Trophoblast cell (in vitro differentiated cells and primary cell): ENCODE data around the gene PARVB.

Experiments used
- DNase-seq, 2 donors: peaks; one replicate each; pipeline ENCODE4 v3.0.0-alpha.2; 2016
- H2AFZ ChIP-seq: 2 replicates; pipeline ENCODE4 v1.6.1; 2013; ENCODE audit warnings: low read length, moderate library complexity, mild to moderate bottlenecking; ENCODE audit not compliant: insufficient read depth, poor library complexity
- H2AK5ac ChIP-seq: 2 replicates; pipeline ENCODE4 v1.6.1; 2013; ENCODE audit warnings: mild to moderate bottlenecking, low read length
- H2BK120ac ChIP-seq: 2 replicates; pipeline ENCODE4 v1.6.1; 2013; ENCODE audit warnings: low read length, mild to moderate bottlenecking, moderate library complexity; ENCODE audit not compliant: insufficient read depth, poor library complexity
- H2BK12ac ChIP-seq: 2 replicates; pipeline ENCODE4 v1.6.1; 2013; ENCODE audit warnings: mild to moderate bottlenecking, low read length, moderate library complexity
- H2BK5ac ChIP-seq: 2 replicates; pipeline ENCODE4 v1.6.1; 2013; ENCODE audit warnings: low read length, low read depth, moderate library complexity, mild to moderate bottlenecking; ENCODE audit not compliant: poor library complexity
- H3K14ac ChIP-seq: 2 replicates; pipeline ENCODE4 v1.6.1; 2013; ENCODE audit warnings: mild to moderate bottlenecking, low read length
- H3K18ac ChIP-seq: 2 replicates; pipeline ENCODE4 v1.6.1; 2013; ENCODE audit warnings: mild to moderate bottlenecking, low read length
- H3K23ac ChIP-seq: 2 replicates; pipeline ENCODE4 v1.6.1; 2013; ENCODE audit warnings: low read length
- H3K27ac ChIP-seq: 2 replicates; pipeline ENCODE4 v1.5.1; 2013; ENCODE audit warnings: low read depth, mild to moderate bottlenecking, inconsistent platforms, low read length, moderate library complexity
- H3K27me3 ChIP-seq: 2 replicates; pipeline ENCODE4 v1.6.1; 2013; ENCODE audit warnings: inconsistent platforms, mild to moderate bottlenecking, low read length, moderate library complexity; ENCODE audit not compliant: insufficient read depth
- H3K36me3 ChIP-seq, 2 experiments: 1 replicate in 1 of 2; 2 replicates in 1 of 2; pipeline ENCODE4 v1.6.1; 2013; ENCODE audit warnings: low read length in 2 of 2, mild to moderate bottlenecking in 2 of 2, moderate library complexity in 1 of 2; ENCODE audit not compliant: insufficient read depth in 2 of 2, control insufficient read depth in 1 of 2
- H3K4ac ChIP-seq: 2 replicates; pipeline ENCODE4 v1.6.1; 2013; ENCODE audit warnings: low read depth, mild to moderate bottlenecking, low read length, moderate library complexity
- H3K4me1 ChIP-seq, 2 experiments: 1 replicate in 1 of 2; 2 replicates in 1 of 2; pipeline ENCODE4 v1.6.1; 2013; ENCODE audit warnings: low read length in 2 of 2, mild to moderate bottlenecking in 2 of 2, moderate library complexity in 1 of 2; ENCODE audit not compliant: insufficient read depth in 2 of 2, control insufficient read depth in 1 of 2
- H3K4me2 ChIP-seq: 2 replicates; pipeline ENCODE4 v1.6.1; 2013; ENCODE audit warnings: inconsistent platforms, mild to moderate bottlenecking, low read length, moderate library complexity
- H3K4me3 ChIP-seq: 2 replicates; pipeline ENCODE4 v1.5.1; 2013; ENCODE audit warnings: mild to moderate bottlenecking, low read depth, low read length, inconsistent platforms
- H3K79me1 ChIP-seq: one replicate; pipeline ENCODE4 v1.6.1; 2013; ENCODE audit warnings: low read length
- H3K79me2 ChIP-seq: 2 replicates; pipeline ENCODE4 v1.6.1; 2013; ENCODE audit warnings: low read length, mild to moderate bottlenecking; ENCODE audit not compliant: control insufficient read depth, insufficient read depth, poor library complexity
- H3K9ac ChIP-seq: 2 replicates; pipeline ENCODE4 v1.6.1; 2013; ENCODE audit warnings: mild to moderate bottlenecking, low read length
- H3K9me3 ChIP-seq: 2 replicates; pipeline ENCODE4 v1.6.1; 2013; ENCODE audit warnings: low read depth, mild to moderate bottlenecking, control low read depth, inconsistent platforms, low read length; ENCODE audit not compliant: insufficient read depth
- H4K12ac ChIP-seq: 2 replicates; pipeline ENCODE4 v1.6.1; 2013; ENCODE audit warnings: low read depth, mild to moderate bottlenecking, low read length, moderate library complexity
- H4K8ac ChIP-seq: 2 replicates; pipeline ENCODE4 v1.6.1; 2013; ENCODE audit warnings: low read depth, mild to moderate bottlenecking, low read length, moderate library complexity
- H4K91ac ChIP-seq: one replicate; pipeline ENCODE4 v1.6.1; 2013; ENCODE audit warnings: low read depth, mild to moderate bottlenecking, low read length, moderate library complexity
- WGBS: extraction: QIAGEN DNeasy Blood & Tissue Kit; methylation state at CpG from one replicate; pipeline ENCODE4 v1.1.7; 2013; ENCODE audit warnings: missing lambda C conversion rate; ENCODE audit not compliant: insufficient read length, insufficient coverage; ENCODE audit errors: extremely low coverage; 5-methylcytosine and 5-hydroxymethylcytosine counted together

Gene PARVB

DNA sequence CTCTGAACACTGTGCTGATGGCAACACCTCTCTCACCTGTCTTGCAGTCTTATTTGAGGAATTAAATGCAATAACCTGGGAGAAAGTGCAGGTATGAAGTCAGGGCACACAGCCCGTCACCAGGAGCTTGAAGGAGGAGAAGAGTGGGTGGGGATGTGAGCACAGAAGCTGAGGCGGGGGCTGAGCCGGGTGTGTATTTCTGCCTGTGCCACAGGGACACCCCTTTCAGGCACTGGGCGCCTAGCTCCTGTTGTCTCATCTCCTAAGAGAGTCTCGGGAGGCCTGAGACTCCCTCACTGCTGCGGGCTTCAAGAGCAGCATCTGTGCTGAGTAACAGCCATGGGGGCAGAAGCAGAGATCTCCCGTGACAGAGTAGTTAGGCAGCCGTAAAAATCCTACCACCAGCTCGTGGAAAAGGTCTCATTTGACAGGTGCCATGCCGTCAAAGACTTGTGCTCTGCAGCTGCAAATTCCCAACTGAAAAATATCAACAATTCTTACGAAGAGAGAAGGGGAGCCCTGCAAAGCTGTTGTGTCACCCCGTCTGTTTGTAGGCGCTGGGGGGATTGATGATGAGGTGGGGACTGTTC is 26.8 kb downstream of the PARVB start:
- Histone ChIP-seq H3K4me2 (no peak overlapping the region), H3K4me3 (no peak overlapping the region), H4K12ac (no peak overlapping the region), H2AFZ (no peak overlapping the region), H2BK12ac (no peak overlapping the region), H2BK5ac (no peak overlapping the region), H3K23ac (no peak overlapping the region), H2AK5ac (no peak overlapping the region), H3K36me3 (no peaks in the 10 kb centered on the region), H3K9ac (no peak overlapping the region), H3K9me3 (no peaks in the 10 kb centered on the region), H3K14ac (no peak overlapping the region), H3K27me3 (no peaks in the 10 kb centered on the region), H2BK120ac (no peak overlapping the region), H3K18ac (no peak overlapping the region), H4K91ac (no peak overlapping the region), H3K79me2 (no peaks in the 10 kb centered on the region), H3K4ac (no peak overlapping the region), H3K4me1 (no peaks in the 10 kb centered on the region), H3K27ac (no peak overlapping the region), H3K79me1 (no peaks in the 10 kb centered on the region), H4K8ac (no peak overlapping the region)
- no peak for DNase-seq
- no CpG with 5 or more reads among the region's 13 CpGs for WGBS

DNA sequence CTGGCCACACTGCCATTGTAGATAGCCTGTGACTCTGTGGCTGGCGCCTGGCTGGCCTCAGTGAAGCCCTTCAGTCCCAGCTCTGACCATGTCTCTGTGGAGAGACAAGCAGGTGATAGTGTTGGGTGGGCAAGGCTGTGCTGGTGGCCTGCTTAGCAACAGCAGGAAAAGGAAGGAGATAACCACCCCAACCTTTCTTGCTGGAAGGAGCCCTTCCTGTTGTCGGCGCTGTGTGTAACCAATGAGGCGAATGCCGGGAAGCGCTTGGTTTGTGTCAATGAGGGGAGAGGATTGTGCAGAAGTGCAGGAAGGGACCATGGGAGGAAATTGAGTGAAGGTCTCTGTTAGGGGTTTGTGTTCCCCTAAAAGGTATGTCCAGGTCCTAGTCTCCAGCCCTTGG is 27.3 kb downstream of the PARVB start:
- Histone ChIP-seq H3K4me3 (no peak overlapping the region), H4K91ac (no peak overlapping the region), H3K23ac (no peak overlapping the region), H2BK5ac (no peak overlapping the region), H3K4me1 (no peaks in the 10 kb centered on the region), H2BK120ac (no peak overlapping the region), H3K27ac (no peak overlapping the region), H3K27me3 (no peaks in the 10 kb centered on the region), H3K4me2 (no peak overlapping the region), H3K36me3 (no peaks in the 10 kb centered on the region), H3K4ac (no peak overlapping the region), H2BK12ac (no peak overlapping the region), H3K9me3 (no peaks in the 10 kb centered on the region), H3K18ac (no peak overlapping the region), H4K12ac (no peak overlapping the region), H2AK5ac (no peak overlapping the region), H2AFZ (no peak overlapping the region), H3K14ac (no peak overlapping the region), H4K8ac (no peak overlapping the region), H3K9ac (no peak overlapping the region), H3K79me1 (no peaks in the 10 kb centered on the region), H3K79me2 (no peaks in the 10 kb centered on the region)
- DNase-seq = no peak
- WGBS = no CpG with 5 or more reads among the region's 6 CpGs

DNA sequence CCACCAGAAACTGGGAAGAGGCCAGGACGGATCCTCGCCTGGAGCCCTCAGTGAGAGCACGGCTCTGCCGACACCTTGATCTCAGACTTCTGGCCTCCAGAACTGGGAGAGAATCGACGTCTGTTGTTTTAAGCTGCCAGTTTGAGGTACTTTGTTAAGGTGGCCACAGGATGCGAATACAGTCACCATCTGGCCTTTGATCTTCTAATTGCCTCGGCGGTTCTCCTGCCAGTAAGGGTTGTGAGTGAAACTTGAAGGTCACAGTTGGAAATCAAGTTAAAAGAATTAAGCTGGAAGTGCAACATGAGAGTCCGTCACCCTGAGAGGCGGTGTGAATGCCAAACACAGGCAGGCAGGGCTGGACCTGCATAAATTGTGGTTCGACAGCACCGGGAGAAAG is 27.9 kb downstream of the PARVB start:
- Histone ChIP-seq H2BK120ac (no peak overlapping the region), H3K36me3 (no peaks in the 10 kb centered on the region), H4K91ac (no peak overlapping the region), H3K4me3 (no peak overlapping the region), H3K18ac (no peak overlapping the region), H3K27me3 (no peaks in the 10 kb centered on the region), H3K9me3 (no peaks in the 10 kb centered on the region), H3K27ac (no peak overlapping the region), H2AFZ (no peak overlapping the region), H3K23ac (no peak overlapping the region), H3K79me1 (no peaks in the 10 kb centered on the region), H3K4me1 (no peaks in the 10 kb centered on the region), H3K9ac (no peak overlapping the region), H4K12ac (no peak overlapping the region), H2BK5ac (no peak overlapping the region), H3K4ac (no peak overlapping the region), H2AK5ac (no peak overlapping the region), H3K4me2 (no peak overlapping the region), H3K14ac (no peak overlapping the region), H3K79me2 (no peaks in the 10 kb centered on the region), H4K8ac (no peak overlapping the region), H2BK12ac (no peak overlapping the region)
- WGBS = no CpG with 5 or more reads among the region's 13 CpGs
- DNase-seq = no peak

DNA sequence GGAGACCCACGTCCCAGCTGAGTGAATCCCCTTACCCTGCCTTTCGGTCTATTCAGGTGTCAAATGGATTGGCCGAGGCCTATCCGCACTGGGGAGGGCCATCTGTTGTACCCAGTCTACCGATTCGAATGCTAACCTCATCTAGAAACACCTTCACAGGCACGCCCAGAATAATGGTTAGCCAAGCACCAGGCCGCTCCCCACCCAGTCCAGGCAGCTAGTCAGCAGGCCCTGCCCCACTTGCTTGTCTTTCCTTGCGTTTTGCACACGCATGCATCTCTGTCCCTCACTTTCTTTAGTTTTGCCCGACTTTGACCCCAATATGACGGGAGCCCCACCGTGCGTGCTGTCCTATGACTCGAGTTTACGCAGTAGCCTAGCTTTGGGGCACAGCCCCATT is 31.7 kb downstream of the PARVB start:
- Histone ChIP-seq H4K12ac (no peak overlapping the region), H3K14ac (no peak overlapping the region), H3K9me3 (no peaks in the 10 kb centered on the region), H4K91ac (no peak overlapping the region), H4K8ac (no peak overlapping the region), H3K79me2 (no peaks in the 10 kb centered on the region), H2AK5ac (no peak overlapping the region), H3K18ac (no peak overlapping the region), H3K4me3 (no peak overlapping the region), H3K36me3 (no peaks in the 10 kb centered on the region), H2BK120ac (no peak overlapping the region), H3K27ac (no peak overlapping the region), H3K23ac (no peak overlapping the region), H3K9ac (no peak overlapping the region), H3K4ac (no peak overlapping the region), H3K4me2 (no peak overlapping the region), H3K4me1 (no peaks in the 10 kb centered on the region), H3K27me3 (no peaks in the 10 kb centered on the region), H3K79me1 (no peaks in the 10 kb centered on the region), H2AFZ (no peak overlapping the region), H2BK5ac (no peak overlapping the region), H2BK12ac (no peak overlapping the region)
- WGBS = no CpG with 5 or more reads among the region's 16 CpGs
- DNase-seq = no peak
